ENCODE data around the gene MARCHF3.

The MARCHF3 gene

DNA sequence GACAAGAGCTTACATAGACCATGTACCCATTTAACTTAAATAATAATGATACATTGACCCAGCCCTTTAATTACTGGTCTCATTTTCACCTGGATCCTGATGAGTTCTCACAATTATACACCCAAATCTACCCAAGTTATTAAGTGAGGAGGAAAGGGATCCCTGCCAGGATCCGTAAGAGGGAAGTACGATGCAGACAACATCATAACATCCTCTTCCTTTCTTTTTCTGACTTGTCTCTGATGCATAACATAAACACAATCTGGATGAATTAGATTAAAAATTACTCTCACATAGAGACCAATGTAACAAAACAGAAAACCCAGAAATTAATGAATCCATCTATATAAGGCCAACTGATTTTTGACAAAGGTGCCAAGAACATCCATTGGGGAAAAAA lies 17.0 kb downstream of the MARCHF3 start:
- TF ChIP-seq, protein P1, sequence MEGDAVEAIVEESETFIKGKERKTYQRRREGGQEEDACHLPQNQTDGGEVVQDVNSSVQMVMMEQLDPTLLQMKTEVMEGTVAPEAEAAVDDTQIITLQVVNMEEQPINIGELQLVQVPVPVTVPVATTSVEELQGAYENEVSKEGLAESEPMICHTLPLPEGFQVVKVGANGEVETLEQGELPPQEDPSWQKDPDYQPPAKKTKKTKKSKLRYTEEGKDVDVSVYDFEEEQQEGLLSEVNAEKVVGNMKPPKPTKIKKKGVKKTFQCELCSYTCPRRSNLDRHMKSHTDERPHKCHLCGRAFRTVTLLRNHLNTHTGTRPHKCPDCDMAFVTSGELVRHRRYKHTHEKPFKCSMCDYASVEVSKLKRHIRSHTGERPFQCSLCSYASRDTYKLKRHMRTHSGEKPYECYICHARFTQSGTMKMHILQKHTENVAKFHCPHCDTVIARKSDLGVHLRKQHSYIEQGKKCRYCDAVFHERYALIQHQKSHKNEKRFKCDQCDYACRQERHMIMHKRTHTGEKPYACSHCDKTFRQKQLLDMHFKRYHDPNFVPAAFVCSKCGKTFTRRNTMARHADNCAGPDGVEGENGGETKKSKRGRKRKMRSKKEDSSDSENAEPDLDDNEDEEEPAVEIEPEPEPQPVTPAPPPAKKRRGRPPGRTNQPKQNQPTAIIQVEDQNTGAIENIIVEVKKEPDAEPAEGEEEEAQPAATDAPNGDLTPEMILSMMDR (IDR thresholded peaks at IDR 0.05; ENCODE audit: low read depth, low read length, missing control alignments), result no peak
- H3K4me3 ChIP-seq (ENCODE audit: low read depth, low read length), result no peak overlapping the region
- no peak for DNase-seq (ENCODE audit: low read depth)
- in situ Hi-C loops (cut with HindIII; ENCODE audit: low sequenced_read_pairs), result no loop called here

DNA sequence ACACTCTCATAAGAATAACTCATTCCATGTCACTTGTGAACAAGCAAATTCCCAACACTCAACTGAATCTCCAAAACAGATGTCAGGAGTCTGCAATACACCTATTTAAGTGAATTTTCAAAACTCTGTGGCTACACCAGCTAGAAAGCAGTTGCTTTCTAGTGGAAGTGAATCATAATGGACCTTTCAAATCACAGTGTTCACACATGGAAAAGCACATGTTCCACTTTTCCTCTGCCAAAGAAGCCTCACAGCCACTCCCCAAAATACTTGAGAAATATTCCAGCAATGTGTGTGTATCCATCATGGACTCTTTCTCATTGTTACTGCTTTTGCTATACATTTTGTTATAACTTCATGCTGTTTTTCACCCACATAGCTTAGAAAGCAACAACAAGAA lies 17.4 kb downstream of the MARCHF3 start:
- DNase-seq (ENCODE audit: low read depth), result no peak
- TF ChIP-seq, protein P1 (IDR thresholded peaks at IDR 0.05; ENCODE audit: low read depth, low read length, missing control alignments), result no peak
- in situ Hi-C loops (cut with HindIII; ENCODE audit: low sequenced_read_pairs), result no loop called here
- no peak overlapping the region for H3K4me3 ChIP-seq (ENCODE audit: low read depth, low read length)

DNA sequence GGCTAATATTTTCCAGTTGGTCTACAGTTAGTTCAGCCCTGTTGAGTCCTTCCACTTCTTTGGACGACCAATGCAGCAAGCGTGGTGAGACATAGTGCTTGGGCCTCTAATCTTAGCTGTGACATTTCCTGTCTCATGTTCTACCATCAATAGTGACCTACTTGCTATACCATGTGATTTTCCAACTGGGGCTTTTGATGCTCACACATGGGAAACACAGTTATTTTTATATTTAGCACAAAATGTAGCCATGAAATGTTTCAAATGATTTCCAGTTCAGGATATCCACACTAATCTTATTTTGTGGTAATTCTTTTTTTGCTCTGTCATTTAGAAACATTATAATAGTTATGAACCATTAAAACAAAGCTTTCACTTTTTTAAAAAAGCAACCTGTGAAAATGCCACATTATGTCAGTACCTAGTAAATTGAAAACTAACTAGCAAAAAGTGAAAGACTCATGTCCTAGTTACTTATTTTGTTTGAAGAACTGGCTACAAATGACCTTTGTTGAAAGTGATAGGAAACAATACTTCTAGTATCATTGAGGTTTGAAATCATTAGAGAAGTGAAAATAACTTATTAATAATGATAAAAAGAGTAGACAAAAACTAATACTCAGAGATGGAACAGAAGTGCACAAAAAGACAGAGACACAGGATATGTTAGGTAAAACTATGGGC lies 18.3 kb downstream of the MARCHF3 start:
- no peak for DNase-seq (ENCODE audit: low read depth)
- no peak overlapping the region for H3K4me3 ChIP-seq (ENCODE audit: low read depth, low read length)
- TF ChIP-seq, protein P1 (IDR thresholded peaks at IDR 0.05; ENCODE audit: low read depth, low read length, missing control alignments), result no peak
- in situ Hi-C loops (cut with HindIII; ENCODE audit: low sequenced_read_pairs), result no loop called here

DNA sequence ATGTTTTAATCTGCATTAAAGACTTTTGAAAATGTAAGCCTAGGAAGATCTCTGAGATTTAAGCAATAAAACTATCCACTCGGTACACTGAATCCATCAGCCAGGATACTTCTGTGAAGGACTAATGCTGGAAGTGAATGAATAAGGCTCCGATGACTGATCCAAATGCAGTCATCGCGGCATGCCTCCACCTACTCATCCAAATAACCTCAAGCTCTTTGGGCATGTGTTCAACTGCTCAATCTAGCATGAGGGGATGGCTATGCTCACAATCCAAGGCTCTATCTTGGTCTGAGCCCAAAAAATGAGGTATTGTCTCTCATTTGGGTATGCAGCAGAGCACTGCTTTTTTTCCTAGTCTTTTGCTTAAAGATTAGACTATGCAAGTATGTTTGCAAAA lies 19.2 kb downstream of the MARCHF3 start:
- no peak overlapping the region for H3K4me3 ChIP-seq (ENCODE audit: low read depth, low read length)
- peak; percentile 95 for DNase-seq (ENCODE audit: low read depth)
- in situ Hi-C loops (cut with HindIII; ENCODE audit: low sequenced_read_pairs), result no loop called here
- TF ChIP-seq, protein P1 (IDR thresholded peaks at IDR 0.05; ENCODE audit: low read depth, low read length, missing control alignments), result no peak

DNA sequence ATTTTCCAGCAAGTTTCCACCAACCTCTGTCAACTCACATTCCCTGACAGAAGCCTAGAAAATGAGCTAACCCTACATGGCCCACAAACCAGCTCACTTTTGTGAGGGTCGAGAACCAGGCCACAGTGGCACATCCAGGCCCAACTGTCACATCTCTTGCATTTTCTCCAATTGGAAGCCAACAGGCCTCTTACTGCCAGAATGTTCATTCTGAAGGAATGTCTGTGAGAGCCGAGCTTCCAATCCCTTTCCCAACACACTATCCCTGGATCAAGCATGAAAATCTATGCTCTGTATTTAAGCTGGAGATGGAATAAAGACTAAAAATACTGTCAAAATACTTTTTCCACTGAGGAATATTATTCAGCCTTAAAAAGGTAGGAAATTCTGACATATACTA lies 20.0 kb downstream of the MARCHF3 start:
- TF ChIP-seq, protein P1 (IDR thresholded peaks at IDR 0.05; ENCODE audit: low read depth, low read length, missing control alignments), result no peak
- in situ Hi-C loops (cut with HindIII; ENCODE audit: low sequenced_read_pairs), result no loop called here
- no peak for DNase-seq (ENCODE audit: low read depth)
- H3K4me3 ChIP-seq (ENCODE audit: low read depth, low read length), result no peak overlapping the region

DNA sequence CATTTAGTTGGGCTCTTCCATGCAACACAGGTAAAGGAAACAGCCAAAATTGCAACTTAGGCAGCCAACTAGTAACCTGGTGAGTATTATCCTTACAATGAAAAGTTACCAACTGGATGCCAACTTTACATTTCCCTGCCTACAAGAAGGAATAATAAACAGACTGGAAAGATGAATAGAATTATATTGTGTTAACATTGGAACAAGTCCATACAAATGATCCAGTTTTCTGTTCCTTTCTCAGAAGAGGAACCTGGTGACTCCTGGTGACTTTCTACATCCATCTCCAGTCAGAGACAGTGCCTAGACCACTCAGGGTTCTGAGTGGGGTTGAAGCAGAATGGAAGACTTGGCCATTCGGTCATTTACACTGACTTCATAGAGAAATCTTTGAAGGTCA lies 20.6 kb downstream of the MARCHF3 start:
- TF ChIP-seq, protein P1 (IDR thresholded peaks at IDR 0.05; ENCODE audit: low read depth, low read length, missing control alignments), result no peak
- in situ Hi-C loops (cut with HindIII; ENCODE audit: low sequenced_read_pairs), result no loop called here
- DNase-seq (ENCODE audit: low read depth), result no peak
- H3K4me3 ChIP-seq (ENCODE audit: low read depth, low read length), result no peak overlapping the region

All from astrocyte of the cerebellum (primary cell).